GM10248 (cell line): ENCODE measurements around the gene PTPRN2.

Experiments used
- CTCF ChIA-PET: fragments of 300-600 bp; sonication (Branson Sonifier 250); formaldehyde crosslinking; extraction: SDS; loops from one replicate; lab custom pipeline; 2021; ENCODE audit warnings: antibody characterized with exemption; lab: Yijun Ruan, JAX
- POLR2A ChIA-PET: fragments of 350-650 bp; sonication (Branson Sonifier 250); formaldehyde crosslinking; extraction: SDS; loops from one replicate; lab custom pipeline; 2020; ENCODE audit warnings: antibody characterized with exemption; lab: Yijun Ruan, JAX
- DNase-seq: peaks from one replicate; pipeline ENCODE4 v3.0.0; 2012; ENCODE audit errors: extremely low spot score
- CTCF ChIP-seq: IDR thresholded peaks from 2 replicates; pipeline ENCODE4 v1.5.1; 2012; ENCODE audit warnings: mild to moderate bottlenecking, low read depth; ENCODE audit errors: extremely low read depth, missing control alignments, control extremely low read depth

Gene PTPRN2

GRCh38 chr7:157875230-157876179 lies 712.1 kb downstream of the PTPRN2 start:
- ChIA-PET CTCF (interaction anchor here (1.5 kb wide), 1 partner anchor 17 kb away, joined by 4 read pairs; no protein-coding TSS in a partner anchor), POLR2A (no interaction called here)
- no peak for DNase-seq
- peak; percentile 34 for TF ChIP-seq CTCF

GRCh38 chr7:157874870-157875229 lies 712.8 kb downstream of the PTPRN2 start:
- no peak for DNase-seq
- ChIA-PET CTCF (interaction anchor here (1.5 kb wide), 1 partner anchor 18 kb away, joined by 4 read pairs; no protein-coding TSS in a partner anchor), POLR2A (no interaction called here)
- TF ChIP-seq CTCF, result no peak

GRCh38 chr7:157874208-157874816 lies 713.3 kb downstream of the PTPRN2 start:
- ChIA-PET CTCF (interaction anchor here (1.5 kb wide), 1 partner anchor 18 kb away, joined by 4 read pairs; no protein-coding TSS in a partner anchor), POLR2A (no interaction called here)
- TF ChIP-seq CTCF, result no peak
- no peak for DNase-seq

- ChIA-PET CTCF (no interaction called here), POLR2A (no interaction called here)
- DNase-seq, result no peak
- no peak for TF ChIP-seq CTCF
These were observed 714.0 kb downstream of the PTPRN2 start for GRCh38 chr7:157873664-157874063.

- no peak for TF ChIP-seq CTCF
- ChIA-PET CTCF (no interaction called here), POLR2A (no interaction called here)
- no peak for DNase-seq
These were observed 714.4 kb downstream of the PTPRN2 start for GRCh38 chr7:157873181-157873580.

- ChIA-PET POLR2A (no interaction called here), CTCF (no interaction called here)
- no peak for TF ChIP-seq CTCF
- DNase-seq, result no peak
These were observed 715.2 kb downstream of the PTPRN2 start for GRCh38 chr7:157872447-157872846.
